Esophagus muscularis mucosa (tissue), 4 donors: ENCODE data around the gene PDIA5. TPM values are rescaled to one million over a fixed set of nuclear protein-coding genes. Genes with fewer than 3 reads are reported as not detected.

ENCODE experiments used
- DNase-seq: peaks from one replicate; pipeline ENCODE4 v3.0.0-alpha.2; 2017; ENCODE audit errors: extremely low spot score
- H3K27ac ChIP-seq, 4 donors: fragments of 200-600 bp; sonication (generic); replicated peaks in 1 of 4; 1 replicate in 3 of 4; 2 replicates in 1 of 4; pipeline ENCODE4 v1.5.1; 2016 to 2019; ENCODE audit warnings: mild to moderate bottlenecking in 1 of 4
- H3K27me3 ChIP-seq, 4 donors: fragments of 200-600 bp; sonication (generic); one replicate each; pipeline versions ENCODE4 v1.5.1 to v1.6.0; 2016 to 2019
- H3K36me3 ChIP-seq, 4 donors: fragments of 200-600 bp; sonication (generic); one replicate each; pipeline ENCODE4 v1.5.1; 2016 to 2019
- H3K4me1 ChIP-seq, 4 donors: fragments of 200-600 bp; sonication (generic); one replicate each; pipeline ENCODE4 v1.5.1; 2016 to 2019
- H3K4me3 ChIP-seq, 4 donors: fragments of 200-600 bp; sonication (generic); 1 replicate in 2 of 4; 2 replicates in 2 of 4; pipeline ENCODE4 v1.5.1; 2016 to 2019; ENCODE audit warnings: mild to moderate bottlenecking in 4 of 4, moderate library complexity in 1 of 4
- H3K9me3 ChIP-seq, 4 donors: fragments of 200-600 bp; sonication (generic); 1 replicate in 3 of 4; 2 replicates in 1 of 4; pipeline ENCODE4 v1.5.1; 2016 to 2019
- EP300 ChIP-seq: sonication (generic); formaldehyde crosslinking; IDR thresholded peaks from one replicate; pipeline ENCODE4 v1.6.1; 2017; ENCODE audit warnings: antibody characterized with exemption
- POLR2A ChIP-seq: fragments of 450-650 bp; IDR thresholded peaks from one replicate; pipeline ENCODE4 v1.6.1; 2017; ENCODE audit warnings: antibody characterized with exemption, moderate library complexity, mild to moderate bottlenecking, low read depth
- POLR2AphosphoS5 ChIP-seq, 2 donors: sonication (generic); formaldehyde crosslinking; IDR thresholded peaks; one replicate each; pipeline ENCODE4 v1.6.1; 2017; ENCODE audit warnings: antibody characterized with exemption in 2 of 2
- WGBS: methylation state at CpG from one replicate; pipeline ENCODE4 v1.1.5; 2018; 5-methylcytosine and 5-hydroxymethylcytosine counted together
- intact Hi-C: fragments of 100-400 bp; cut with DNase I; formaldehyde crosslinking; loops from one replicate; pipeline ENCODE4 v1.15.1; 2023
- total RNA-seq, 4 donors: library from RNA; depleted of rRNA; stranded (reverse); fragments of >200 nt; gene quantifications; one replicate each; pipeline versions ENCODE4 v1.1.0 to v1.2.1, GENCODE V29; 2016
- TF ChIP-seq, protein P1 (sequence below), 3 experiments: fragments of 200-600 bp in 2 of 3; fragments of 450-650 bp in 1 of 3; sonication (generic) in 2 of 3; IDR thresholded peaks; one replicate each; pipeline ENCODE4 v1.5.1; 2017 to 2019; ENCODE audit warnings: antibody characterized with exemption in 3 of 3, mild to moderate bottlenecking in 2 of 3, moderate library complexity in 1 of 3

Gene PDIA5
- total RNA-seq, 4 donors from 2014 or later = 12.5 to 16.4 (median 15.1) TPM

DNA sequence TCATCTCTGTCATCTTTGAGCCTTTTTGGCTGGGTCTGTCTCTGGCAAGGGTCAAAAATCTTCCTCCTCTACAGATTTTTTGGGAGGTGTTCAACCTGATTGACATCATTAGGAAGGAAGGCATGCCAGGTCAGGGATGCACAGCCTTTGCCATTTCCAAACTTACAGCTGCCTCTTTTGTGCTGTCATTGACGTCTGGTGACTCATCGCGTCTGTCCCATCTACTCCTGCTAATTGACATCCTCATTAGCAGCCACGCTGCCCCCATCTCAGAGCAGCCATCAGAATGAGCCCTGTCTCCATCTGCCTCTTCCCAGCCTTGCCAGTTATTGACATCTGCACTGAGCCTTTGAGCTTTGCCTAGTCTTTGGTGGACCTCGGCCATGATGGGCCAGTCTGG is 53.0 kb downstream of the PDIA5 start:
- no peaks in the 10 kb centered on the region for H3K9me3 ChIP-seq
- WGBS = 92% methylated on average over 5 of the region's 5 CpGs
- no peak for DNase-seq
- H3K4me1 ChIP-seq = peaks cover 0 to 20% (median 9%) of the 10 kb centered on the region in 4 donors
- intact Hi-C loops = no loop called here
- H3K27ac ChIP-seq = peak overlapping the region; percentile 13 to 37 (median 25)
- H3K4me3 ChIP-seq = no peak overlapping the region
- TF ChIP-seq POLR2AphosphoS5 (IDR thresholded peaks at IDR 0.05) (peak in 1 of 2 donors; percentile 4), EP300 (no peak)
- H3K27me3 ChIP-seq = no peaks in the 10 kb centered on the region
- peaks cover 0 to 81% (median 59%) of the 10 kb centered on the region in 4 donors for H3K36me3 ChIP-seq

DNA sequence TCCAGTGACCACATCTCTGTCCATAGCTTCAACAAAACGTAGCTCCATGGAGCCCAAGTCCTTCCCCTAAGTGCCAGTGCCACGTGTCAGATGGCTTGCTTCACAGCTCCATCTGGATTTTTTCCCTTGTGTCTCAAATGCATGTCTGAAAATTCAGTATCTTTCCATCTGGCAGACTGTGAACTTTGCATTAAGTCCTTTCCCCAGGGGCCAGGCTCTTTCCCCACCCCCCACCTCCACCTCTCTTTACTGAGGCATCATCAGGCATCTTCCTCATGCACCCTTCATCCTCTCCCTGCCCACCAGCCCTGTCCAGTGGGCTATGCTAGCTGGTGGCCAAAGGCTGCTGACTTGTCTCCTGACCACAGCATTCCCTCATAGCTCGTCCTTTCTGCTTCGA is 53.7 kb downstream of the PDIA5 start:
- peaks cover 0 to 81% (median 59%) of the 10 kb centered on the region in 4 donors for H3K36me3 ChIP-seq
- DNase-seq = no peak
- 80% methylated on average over 4 of the region's 4 CpGs for WGBS

DNA sequence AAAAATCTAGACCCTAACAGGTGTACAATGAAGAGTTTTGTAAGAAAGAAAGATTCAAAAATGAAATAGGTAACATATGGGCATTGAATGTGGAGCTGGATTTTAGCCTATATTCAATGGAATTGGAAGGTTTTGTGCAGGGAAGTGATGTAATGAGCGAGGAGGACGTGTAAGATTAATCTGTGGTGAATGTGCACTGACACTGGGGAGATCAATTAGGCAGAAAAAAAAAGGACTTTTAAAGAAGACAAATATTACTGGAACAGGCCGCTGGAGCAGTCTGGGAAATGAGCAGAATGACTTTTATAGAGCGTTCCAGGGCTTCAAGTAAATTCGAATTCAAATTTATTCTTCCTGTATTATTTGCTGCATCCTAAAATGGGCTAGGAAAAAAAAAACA is 55.2 kb downstream of the PDIA5 start:
- WGBS = 77% methylated on average over 5 of the region's 5 CpGs
- intact Hi-C loops = no loop called here
- no peak for TF ChIP-seq POLR2A
- TF ChIP-seq POLR2AphosphoS5 (IDR thresholded peaks at IDR 0.05) = no peak
- TF ChIP-seq, protein P1, sequence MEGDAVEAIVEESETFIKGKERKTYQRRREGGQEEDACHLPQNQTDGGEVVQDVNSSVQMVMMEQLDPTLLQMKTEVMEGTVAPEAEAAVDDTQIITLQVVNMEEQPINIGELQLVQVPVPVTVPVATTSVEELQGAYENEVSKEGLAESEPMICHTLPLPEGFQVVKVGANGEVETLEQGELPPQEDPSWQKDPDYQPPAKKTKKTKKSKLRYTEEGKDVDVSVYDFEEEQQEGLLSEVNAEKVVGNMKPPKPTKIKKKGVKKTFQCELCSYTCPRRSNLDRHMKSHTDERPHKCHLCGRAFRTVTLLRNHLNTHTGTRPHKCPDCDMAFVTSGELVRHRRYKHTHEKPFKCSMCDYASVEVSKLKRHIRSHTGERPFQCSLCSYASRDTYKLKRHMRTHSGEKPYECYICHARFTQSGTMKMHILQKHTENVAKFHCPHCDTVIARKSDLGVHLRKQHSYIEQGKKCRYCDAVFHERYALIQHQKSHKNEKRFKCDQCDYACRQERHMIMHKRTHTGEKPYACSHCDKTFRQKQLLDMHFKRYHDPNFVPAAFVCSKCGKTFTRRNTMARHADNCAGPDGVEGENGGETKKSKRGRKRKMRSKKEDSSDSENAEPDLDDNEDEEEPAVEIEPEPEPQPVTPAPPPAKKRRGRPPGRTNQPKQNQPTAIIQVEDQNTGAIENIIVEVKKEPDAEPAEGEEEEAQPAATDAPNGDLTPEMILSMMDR (IDR thresholded peaks at IDR 0.05) = no peak
- TF ChIP-seq EP300 = no peak
- Histone ChIP-seq H3K27ac (peak overlapping the region in 1 of 4 donors; percentile 56), H3K27me3 (no peaks in the 10 kb centered on the region), H3K4me3 (no peak overlapping the region), H3K4me1 (peaks cover 0 to 20% (median 9%) of the 10 kb centered on the region in 4 donors), H3K36me3 (peaks cover 5 to 82% (median 53%) of the 10 kb centered on the region in 4 donors), H3K9me3 (no peaks in the 10 kb centered on the region)
- DNase-seq = no peak

More for the DNA sequence above, 53.7 kb downstream of the PDIA5 start:
- intact Hi-C loops = no loop called here
- H3K27ac ChIP-seq = peak overlapping the region in 3 of 4 donors; percentile 13 to 34 (median 24)
- no peaks in the 10 kb centered on the region for H3K9me3 ChIP-seq
- H3K4me1 ChIP-seq = peaks cover 0 to 20% (median 9%) of the 10 kb centered on the region in 4 donors
- TF ChIP-seq EP300 (no peak), POLR2A (no peak), POLR2AphosphoS5 (IDR thresholded peaks at IDR 0.05) (no peak)
- TF ChIP-seq, protein P1 (IDR thresholded peaks at IDR 0.05) = no peak
- no peak overlapping the region for H3K4me3 ChIP-seq
- H3K27me3 ChIP-seq = no peaks in the 10 kb centered on the region

DNA sequence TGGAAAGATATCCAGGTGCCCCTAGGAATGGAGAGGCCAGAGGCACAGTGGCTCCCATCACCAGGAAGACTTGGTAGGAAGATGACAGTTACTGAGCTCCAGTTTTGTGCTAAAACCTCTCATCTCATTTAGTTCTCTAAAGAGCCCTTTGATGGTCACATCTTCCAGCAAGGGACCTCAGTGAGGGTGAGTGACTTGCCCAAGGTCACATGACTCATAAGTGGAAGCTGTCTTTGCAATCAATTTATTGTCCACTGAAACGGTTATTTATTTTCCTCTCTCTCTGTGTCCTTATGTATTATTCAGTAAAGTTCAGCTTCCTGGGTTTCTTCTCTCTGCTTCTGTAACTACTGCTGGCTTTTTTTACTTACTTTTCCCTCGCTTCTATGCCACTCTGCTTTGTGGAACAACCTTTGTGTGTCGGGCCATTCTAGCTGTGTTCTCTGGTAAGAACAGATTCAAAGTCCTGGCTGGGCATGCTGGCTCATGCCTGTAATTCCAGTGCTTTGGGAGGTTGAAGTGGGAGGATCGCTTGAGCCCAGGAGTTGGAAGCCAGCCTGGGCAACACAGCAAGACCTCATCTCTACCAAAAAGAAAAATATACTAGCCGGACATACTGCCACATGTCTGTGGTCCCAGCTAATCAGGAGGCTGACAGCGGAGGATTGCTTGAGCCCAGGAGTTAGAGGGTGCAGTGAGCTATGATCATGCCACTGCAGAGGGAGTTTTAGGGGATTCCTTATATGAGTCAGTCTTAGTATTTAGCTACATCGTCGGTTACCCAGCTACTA is 55.9 kb downstream of the PDIA5 start:
- peak overlapping the region; percentile 10 to 56 (median 20) for H3K27ac ChIP-seq
- peaks cover 0 to 20% (median 9%) of the 10 kb centered on the region in 4 donors for H3K4me1 ChIP-seq
- DNase-seq = no peak
- no peaks in the 10 kb centered on the region for H3K27me3 ChIP-seq
- 47% methylated on average over 7 of the region's 8 CpGs for WGBS
- H3K36me3 ChIP-seq = peaks cover 5 to 87% (median 55%) of the 10 kb centered on the region in 4 donors
- no peak overlapping the region for H3K4me3 ChIP-seq
- intact Hi-C loops = no loop called here
- TF ChIP-seq POLR2A (no peak), EP300 (no peak), POLR2AphosphoS5 (IDR thresholded peaks at IDR 0.05) (no peak)
- TF ChIP-seq, protein P1 (IDR thresholded peaks at IDR 0.05) = no peak
- H3K9me3 ChIP-seq = no peaks in the 10 kb centered on the region
